Neural progenitor cell (in vitro differentiated cells): Measurements from ENCODE around the gene ANKRD22. TPM values are rescaled to one million over a fixed set of nuclear protein-coding genes. Genes with fewer than 3 reads are reported as not detected.

Source experiments
- DNase-seq: peaks from one replicate; pipeline ENCODE4 v3.0.0-alpha.2; 2016; ENCODE audit warnings: low spot score
- H2AFZ ChIP-seq: fragments of 200-600 bp; sonication (generic); replicated peaks from 2 replicates; pipeline ENCODE4 v1.6.1; 2016; ENCODE audit warnings: antibody characterized with exemption
- H3F3A ChIP-seq: fragments of 200-600 bp; sonication (generic); 2 replicates; pipeline ENCODE4 v1.6.1; 2016; ENCODE audit warnings: antibody characterized with exemption, low read depth
- H3K27ac ChIP-seq: fragments of 200-600 bp; sonication (generic); 2 replicates; pipeline ENCODE4 v1.5.1; 2016; ENCODE audit warnings: mild to moderate bottlenecking
- H3K27me3 ChIP-seq: fragments of 200-600 bp; sonication (generic); 2 replicates; pipeline ENCODE4 v1.6.1; 2016; ENCODE audit warnings: mild to moderate bottlenecking, moderate library complexity
- H3K36me3 ChIP-seq: fragments of 200-600 bp; sonication (generic); 2 replicates; pipeline ENCODE4 v1.5.1; 2016
- H3K4me1 ChIP-seq: fragments of 200-600 bp; sonication (generic); 2 replicates; pipeline ENCODE4 v1.6.1; 2016; ENCODE audit warnings: mixed run types
- H3K4me2 ChIP-seq: fragments of 200-600 bp; sonication (generic); 2 replicates; pipeline ENCODE4 v1.6.1; 2016
- H3K4me3 ChIP-seq: fragments of 200-600 bp; sonication (generic); 2 replicates; pipeline ENCODE4 v1.5.1; 2016
- H3K79me2 ChIP-seq: fragments of 200-600 bp; sonication (generic); 2 replicates; pipeline ENCODE4 v1.6.1; 2016; ENCODE audit warnings: low read depth
- H3K9ac ChIP-seq: fragments of 200-600 bp; sonication (generic); 2 replicates; pipeline ENCODE4 v1.6.1; 2016
- H3K9me3 ChIP-seq: fragments of 200-600 bp; sonication (generic); 2 replicates; pipeline ENCODE4 v1.5.1; 2016; ENCODE audit warnings: low read depth
- H4K20me1 ChIP-seq: fragments of 200-600 bp; sonication (generic); 2 replicates; pipeline ENCODE4 v1.6.1; 2016; ENCODE audit warnings: low read depth
- H3K27ac Mint-ChIP-seq: 3 replicates; pipeline ENCODE4 v1.8.0; 2021; ENCODE audit warnings: mixed read lengths
- H3K27me3 Mint-ChIP-seq: 2 replicates; pipeline ENCODE4 v1.8.0; 2022; ENCODE audit warnings: low read depth, mild to moderate bottlenecking, inconsistent platforms, moderate library complexity, mixed read lengths; ENCODE audit not compliant: insufficient read depth
- H3K36me3 Mint-ChIP-seq: 3 replicates; pipeline ENCODE4 v1.8.0; 2021; ENCODE audit warnings: mixed read lengths
- H3K4me1 Mint-ChIP-seq: 3 replicates; pipeline ENCODE4 v1.8.0; 2021; ENCODE audit warnings: mixed read lengths
- H3K4me3 Mint-ChIP-seq: 3 replicates; pipeline ENCODE4 v1.8.0; 2021; ENCODE audit warnings: mild to moderate bottlenecking, moderate library complexity, mixed read lengths
- H3K9me3 Mint-ChIP-seq: 3 replicates; pipeline ENCODE4 v1.8.0; 2020; ENCODE audit warnings: mixed read lengths
- CTCF ChIP-seq: fragments of 200-600 bp; sonication (generic); IDR thresholded peaks from 2 replicates; pipeline ENCODE4 v1.5.1; 2017; ENCODE audit warnings: antibody characterized with exemption, mild to moderate bottlenecking
- EZH2 ChIP-seq: fragments of 200-600 bp; sonication (generic); IDR thresholded peaks from 2 replicates; pipeline ENCODE4 v1.6.1; 2017; ENCODE audit warnings: antibody characterized with exemption, mild to moderate bottlenecking, moderate library complexity
- EZH2phosphoT487 ChIP-seq: fragments of 200-600 bp; sonication (generic); IDR thresholded peaks from 2 replicates; pipeline ENCODE4 v1.6.1; 2017; ENCODE audit warnings: antibody characterized with exemption
- total RNA-seq: library from RNA; depleted of rRNA; stranded (reverse); fragments of >200 nt; gene quantifications from 2 replicates; pipeline ENCODE4 v1.2.3, GENCODE V29; 2015; ENCODE audit warnings: low replicate concordance

ANKRD22 gene
- total RNA-seq, 1 donor from 2014 or later, result not detected

DNA sequence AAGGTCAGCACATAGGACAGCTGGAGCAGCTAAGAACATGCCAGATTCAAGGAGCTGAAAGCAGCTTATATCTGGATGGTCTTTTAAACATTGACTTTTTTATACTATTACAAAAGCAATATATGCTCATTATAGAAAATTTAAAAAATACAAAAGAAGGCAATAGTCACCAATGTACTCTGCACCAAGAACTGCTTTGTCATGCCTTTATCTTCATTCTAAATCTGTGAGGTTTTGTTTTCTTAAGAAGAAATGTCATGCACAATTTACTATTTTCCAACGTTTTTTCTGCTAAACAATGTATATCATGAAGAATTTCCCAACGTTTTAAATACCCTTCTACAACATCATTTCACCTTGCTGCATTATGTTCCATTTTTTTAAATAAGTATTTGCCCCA is 46.3 kb downstream of the ANKRD22 start:
- Histone ChIP-seq H3K4me1 (no peaks in the 10 kb centered on the region), H2AFZ (no peak overlapping the region), H3K27me3 (no peaks in the 10 kb centered on the region), H3K79me2 (no peaks in the 10 kb centered on the region), H3K4me3 (no peak overlapping the region), H3K27ac (no peak overlapping the region), H3K9me3 (no peaks in the 10 kb centered on the region), H4K20me1 (no peaks in the 10 kb centered on the region), H3K4me2 (no peak overlapping the region), H3K9ac (no peak overlapping the region), H3F3A (no peaks in the 10 kb centered on the region), H3K36me3 (no peaks in the 10 kb centered on the region)
- no peak for TF ChIP-seq CTCF
- TF ChIP-seq EZH2phosphoT487, result no peak
- TF ChIP-seq EZH2, result no peak
- peaks cover 4% of the 10 kb centered on the region for H3K27me3 Mint-ChIP-seq
- no peaks in the 10 kb centered on the region for H3K36me3 Mint-ChIP-seq
- DNase-seq, result no peak
- no peak overlapping the region for H3K4me3 Mint-ChIP-seq
- H3K4me1 Mint-ChIP-seq, result peaks cover 4% of the 10 kb centered on the region
- H3K9me3 Mint-ChIP-seq, result no peaks in the 10 kb centered on the region
- no peak overlapping the region for H3K27ac Mint-ChIP-seq

- no peak overlapping the region for H3K4me3 Mint-ChIP-seq
- peaks cover 4% of the 10 kb centered on the region for H3K4me1 Mint-ChIP-seq
- H3K27ac ChIP-seq, result no peak overlapping the region
These were observed 47.4 kb downstream of the ANKRD22 start for GRCh38 chr10:88804083-88804812.

GRCh38 chr10:88803641-88804040 is 48.0 kb downstream of the ANKRD22 start:
- H3K4me1 ChIP-seq, result no peaks in the 10 kb centered on the region
- Mint-ChIP-seq H3K4me3 (no peak overlapping the region), H3K36me3 (no peaks in the 10 kb centered on the region), H3K9me3 (no peaks in the 10 kb centered on the region), H3K27me3 (peaks cover 7% of the 10 kb centered on the region), H3K27ac (no peak overlapping the region), H3K4me1 (peaks cover 4% of the 10 kb centered on the region)
- H3K36me3 ChIP-seq, result no peaks in the 10 kb centered on the region
- no peaks in the 10 kb centered on the region for H3K27me3 ChIP-seq
- no peak for DNase-seq
- H3K4me2 ChIP-seq, result no peak overlapping the region
- H3K27ac ChIP-seq, result no peak overlapping the region
- no peak overlapping the region for H3K9ac ChIP-seq
- no peak overlapping the region for H3K4me3 ChIP-seq
- H3F3A ChIP-seq, result no peaks in the 10 kb centered on the region
- H3K79me2 ChIP-seq, result no peaks in the 10 kb centered on the region
- no peaks in the 10 kb centered on the region for H3K9me3 ChIP-seq
- TF ChIP-seq CTCF (no peak), EZH2phosphoT487 (no peak), EZH2 (no peak)
- no peak overlapping the region for H2AFZ ChIP-seq
- H4K20me1 ChIP-seq, result no peaks in the 10 kb centered on the region

More at GRCh38 chr10:88804083-88804812, 47.4 kb downstream of the ANKRD22 start:
- no peaks in the 10 kb centered on the region for H3F3A ChIP-seq
- no peaks in the 10 kb centered on the region for H3K9me3 ChIP-seq
- TF ChIP-seq CTCF (no peak), EZH2 (no peak), EZH2phosphoT487 (no peak)
- peak; percentile 12 for DNase-seq
- no peaks in the 10 kb centered on the region for H3K79me2 ChIP-seq
- no peak overlapping the region for H3K9ac ChIP-seq
- Mint-ChIP-seq H3K36me3 (no peaks in the 10 kb centered on the region), H3K27ac (no peak overlapping the region), H3K27me3 (peaks cover 7% of the 10 kb centered on the region), H3K9me3 (no peaks in the 10 kb centered on the region)
- H2AFZ ChIP-seq, result no peak overlapping the region
- no peaks in the 10 kb centered on the region for H4K20me1 ChIP-seq
- no peaks in the 10 kb centered on the region for H3K4me1 ChIP-seq
- H3K4me3 ChIP-seq, result no peak overlapping the region
- H3K27me3 ChIP-seq, result no peaks in the 10 kb centered on the region
- no peaks in the 10 kb centered on the region for H3K36me3 ChIP-seq
- no peak overlapping the region for H3K4me2 ChIP-seq
